GM12878 (cell line): ENCODE data around the gene HTR3E.

Experiments used
- CTCF ChIP-seq, 3 experiments: IDR thresholded peaks in 2 of 3; conservative IDR thresholded peaks in 1 of 3; 2 replicates each; pipeline ENCODE4 v1.5.1; 2011; ENCODE audit warnings: low read depth in 3 of 3, low read length in 3 of 3, mild to moderate bottlenecking in 3 of 3, control low read depth in 2 of 3, moderate library complexity in 2 of 3, inconsistent platforms in 1 of 3, mixed read lengths in 1 of 3; ENCODE audit not compliant: control insufficient read depth in 2 of 3, insufficient read depth in 1 of 3; ENCODE audit errors: extremely low read depth in 1 of 3
- EZH2 ChIP-seq: IDR thresholded peaks from 2 replicates; pipeline ENCODE4 v1.6.1; 2012; ENCODE audit warnings: low read depth, mild to moderate bottlenecking, control low read depth, inconsistent platforms, low read length, borderline replicate concordance; ENCODE audit not compliant: control insufficient read depth
- FOXK2 ChIP-seq: fragments of 450-650 bp; IDR thresholded peaks from 2 replicates; pipeline ENCODE4 v1.6.1; 2017; ENCODE audit warnings: mild to moderate bottlenecking, moderate library complexity
- NR2F1 ChIP-seq: fragments of 450-650 bp; conservative IDR thresholded peaks from 2 replicates; pipeline ENCODE4 v1.6.1; 2017; ENCODE audit warnings: mild to moderate bottlenecking
- POLR2A ChIP-seq: IDR thresholded peaks from 2 replicates; pipeline ENCODE4 v1.6.1; 2011; ENCODE audit warnings: low read depth, mild to moderate bottlenecking, low read length
- RAD51 ChIP-seq: fragments of 450-650 bp; IDR thresholded peaks from 2 replicates; pipeline ENCODE4 v1.6.1; 2016; ENCODE audit warnings: moderate library complexity, mild to moderate bottlenecking, inconsistent platforms
- RCOR1 ChIP-seq: conservative IDR thresholded peaks from 2 replicates; pipeline ENCODE4 v1.6.1; 2012; ENCODE audit warnings: low read depth, low read length, improper control_type of control experiment
- REST ChIP-seq: IDR thresholded peaks from 2 replicates; pipeline ENCODE4 v1.6.1; 2012; ENCODE audit warnings: mild to moderate bottlenecking, low read depth, low read length
- ZNF384 ChIP-seq: IDR thresholded peaks from 2 replicates; pipeline ENCODE4 v1.6.1; 2012; ENCODE audit warnings: low read depth, mild to moderate bottlenecking, low read length, improper control_type of control experiment, borderline replicate concordance

GRCh38 chr3:184145751-184146270 is 48.9 kb downstream of the HTR3E start:
- no peak for TF ChIP-seq REST
- no peak for TF ChIP-seq FOXK2
- TF ChIP-seq POLR2A, result no peak
- no peak for TF ChIP-seq NR2F1
- no peak for TF ChIP-seq RCOR1
- no peak for TF ChIP-seq RAD51
- TF ChIP-seq CTCF (IDR thresholded peaks at IDR 0.05 in 2 of 3, conservative IDR thresholded peaks at IDR 0.05 in 1 of 3; ENCODE audit: control insufficient read depth in 2 of 3, extremely low read depth in 1 of 3, insufficient read depth in 1 of 3, low read depth in 3 of 3, low read length in 3 of 3), result no peak
- TF ChIP-seq EZH2, result no peak
- TF ChIP-seq ZNF384, result no peak
